ENCODE data around the gene METAP1D. TPM values are rescaled to one million over a fixed set of nuclear protein-coding genes. Genes with fewer than 3 reads are reported as not detected.

METAP1D gene
- total and polyA plus RNA-seq, 2 of the 4 experiments (the other 2 are of a cell fraction): 3.4 to 5.5 TPM

- TF ChIP-seq MXI1 (IDR thresholded peaks at IDR 0.05; ENCODE audit: borderline replicate concordance, low read depth, low read length): no peak
- TF ChIP-seq RFX5 (IDR thresholded peaks at IDR 0.05; ENCODE audit: low read depth, low read length): no peak
- TF ChIP-seq RAD21 (IDR thresholded peaks at IDR 0.05; ENCODE audit: low read length): no peak
- TF ChIP-seq USF2 (IDR thresholded peaks at IDR 0.05; ENCODE audit: low read depth, low read length): no peak
- TF ChIP-seq NFE2L2 (IDR thresholded peaks at IDR 0.05; ENCODE audit: low read depth, low read length): no peak
- WGBS, 2 experiments (ENCODE audit: extremely low coverage in 2 of 2, insufficient read length in 1 of 2): no CpG with 5 or more reads among the region's 4 CpGs
- DNase-seq: no peak
- no peaks in the 10 kb centered on the region for H3K4me1 ChIP-seq (ENCODE audit: control insufficient read depth, insufficient read depth, low read length)
- H2BK15ac ChIP-seq (ENCODE audit: low read depth, low read length): no peak overlapping the region
- in situ Hi-C loops (cut with MboI; ENCODE audit: low sequenced_read_pairs) (no loop called here), dilution Hi-C loops (cut with HindIII; ENCODE audit: low sequenced_read_pairs, unreplicated experiment) (no loop called here), intact Hi-C loops (cut with micrococcal nuclease) (no loop called here)
- no peak overlapping the region for H3K18ac ChIP-seq (ENCODE audit: low read depth, low read length)
- no peak overlapping the region for H3K9ac ChIP-seq (ENCODE audit: low read depth, low read length)
- H3K27ac ChIP-seq (ENCODE audit: insufficient read depth, low read length): no peak overlapping the region
- H2AFZ ChIP-seq (replicated peaks; ENCODE audit: low read length, poor library complexity): no peak overlapping the region
- no peak for ATAC-seq (ENCODE audit: low read depth)
- no peak overlapping the region for H3K4ac ChIP-seq (ENCODE audit: low read depth, low read length)
- H2AK5ac ChIP-seq (ENCODE audit: low read depth, low read length): no peak overlapping the region
- no TSS peak for BruUV-seq (replicated peaks)
- no peak overlapping the region for H2AK9ac ChIP-seq (replicated peaks; ENCODE audit: low read depth, low read length, poor library complexity)
- H4K8ac ChIP-seq (ENCODE audit: low read depth in 2 of 2, low read length in 2 of 2): no peak overlapping the region
- H2BK120ac ChIP-seq (ENCODE audit: low read depth, low read length): no peak overlapping the region
- H4K5ac ChIP-seq (ENCODE audit: low read depth, low read length): no peak overlapping the region
- H4K20me1 ChIP-seq (ENCODE audit: insufficient read depth, low read length): no peaks in the 10 kb centered on the region
- no peak overlapping the region for H3K4me2 ChIP-seq (ENCODE audit: low read depth, low read length)
- no peak overlapping the region for H2BK5ac ChIP-seq (ENCODE audit: low read depth, low read length, poor library complexity, severe bottlenecking)
- H3K14ac ChIP-seq (replicated peaks; ENCODE audit: low read depth, low read length): no peak overlapping the region
- H3K56ac ChIP-seq (ENCODE audit: extremely low read depth, insufficient read depth, low read length): no peak overlapping the region
- H3K36me3 ChIP-seq (ENCODE audit: control insufficient read depth, insufficient read depth, low read length): no peaks in the 10 kb centered on the region
- H4K91ac ChIP-seq (ENCODE audit: insufficient read depth, low read depth, low read length): no peak overlapping the region
- ChIA-PET POLR2A (ENCODE audit: unreplicated experiment) (no interaction called here), CTCF (no interaction called here)
- H3K27me3 ChIP-seq (ENCODE audit: control insufficient read depth, insufficient read depth, low read length): no peaks in the 10 kb centered on the region
- H3K79me1 ChIP-seq (ENCODE audit: low read depth in 1 of 2, low read length in 2 of 2): no peaks in the 10 kb centered on the region
- H3K9me3 ChIP-seq (ENCODE audit: control insufficient read depth, insufficient read depth, low read length): no peaks in the 10 kb centered on the region
- H3K23ac ChIP-seq (ENCODE audit: low read depth, low read length): no peak overlapping the region
- no peak overlapping the region for H2BK20ac ChIP-seq (ENCODE audit: low read depth, low read length)
- no peak overlapping the region for H3K4me3 ChIP-seq (ENCODE audit: insufficient read depth, low read depth, low read length)
- H3K9me1 ChIP-seq (ENCODE audit: insufficient read depth, low read length): no peaks in the 10 kb centered on the region
These were observed 65.4 kb downstream of the METAP1D start for GRCh38 chr2:172065111-172065510.
